HepG2 (cell line): ENCODE results near the gene TBC1D2B. TPM values are rescaled to one million over a fixed set of nuclear protein-coding genes. Genes with fewer than 3 reads are reported as not detected.

ENCODE experiments used
- ATAC-seq: fragments of 200-7000 bp; cut with Tn5 transposase; 3 replicates; pipeline ENCODE4 v1.9.1; 2020; ENCODE audit warnings: mild to moderate bottlenecking, moderate library complexity
- BruUV-seq: library from RNA; stranded (reverse); fragments of 400-500 nt; replicated peaks from 2 replicates; lab custom pipeline; 2021; lab: Mats Ljungman, UMichigan
- CTCF ChIA-PET: fragments of 300-600 bp; formaldehyde crosslinking; extraction: SDS; loops from one replicate; lab custom pipeline; 2021; ENCODE audit warnings: low total read pairs, inconsistent platforms, low intra/inter-chr PET ratio; lab: Yijun Ruan, JAX
- POLR2A ChIA-PET: fragments of 350-600 bp; sonication (Branson Sonifier 250); formaldehyde crosslinking; loops from one replicate; lab custom pipeline; 2020; ENCODE audit warnings: antibody characterized with exemption, inconsistent platforms; lab: Yijun Ruan, JAX
- DNase-seq: peaks from one replicate; pipeline ENCODE4 v3.0.0-alpha.2; 2015; ENCODE audit warnings: low spot score
- FAIRE-seq: peaks from 3 replicates; lab custom pipeline; 2011; peaks lifted over from hg19 to GRCh38; lab: Jason Lieb, UNC
- H2AFZ ChIP-seq: one replicate; pipeline ENCODE4 v1.6.1; 2011; ENCODE audit warnings: low read length, inconsistent platforms
- H3K27ac ChIP-seq: fragments of 300-600 bp; 3 replicates; pipeline ENCODE4 v1.8.0; 2011; ENCODE audit warnings: mixed run types, mild to moderate bottlenecking, mixed read lengths, low read length, inconsistent platforms; ENCODE audit not compliant: insufficient read depth; ENCODE audit errors: extremely low read length
- H3K27me3 ChIP-seq, 2 experiments: fragments of 200-600 bp in 1 of 2; 2 replicates in 1 of 2; 3 replicates in 1 of 2; pipeline versions ENCODE4 v1.6.0 to v1.8.0; 2011; ENCODE audit warnings: low read length in 2 of 2, mild to moderate bottlenecking in 2 of 2, moderate library complexity in 2 of 2, inconsistent platforms in 1 of 2; ENCODE audit not compliant: insufficient read depth in 2 of 2, control insufficient read depth in 1 of 2
- H3K36me3 ChIP-seq, 2 experiments: fragments of 200-600 bp in 1 of 2; replicated peaks in 1 of 2; 2 replicates in 1 of 2; 3 replicates in 1 of 2; pipeline versions ENCODE4 v1.5.1 to v1.8.0; 2011; ENCODE audit warnings: low read length in 2 of 2, inconsistent platforms in 1 of 2; ENCODE audit not compliant: insufficient read depth in 2 of 2, control insufficient read depth in 1 of 2
- H3K4me1 ChIP-seq: 2 replicates; pipeline ENCODE4 v1.5.1; 2012; ENCODE audit warnings: low read length, inconsistent platforms; ENCODE audit not compliant: insufficient read depth
- H3K4me2 ChIP-seq: 2 replicates; pipeline ENCODE4 v1.6.0; 2011; ENCODE audit warnings: low read depth, low read length, inconsistent platforms
- H3K4me3 ChIP-seq, 3 experiments: fragments of 200-600 bp in 1 of 3; sonication (generic), shearing (Covaris generic) in 1 of 3; replicated peaks in 1 of 3; 2 replicates each; pipeline ENCODE4 v1.5.1; 2011 to 2016; ENCODE audit warnings: low read length in 3 of 3, inconsistent platforms in 2 of 3, low read depth in 2 of 3, mild to moderate bottlenecking in 2 of 3, control low read depth in 1 of 3, mixed read lengths in 1 of 3; ENCODE audit not compliant: insufficient read depth in 1 of 3
- H3K79me2 ChIP-seq: one replicate; pipeline ENCODE4 v1.6.1; 2011; ENCODE audit warnings: low read length, inconsistent platforms; ENCODE audit not compliant: insufficient read depth
- H3K9ac ChIP-seq: 2 replicates; pipeline ENCODE4 v1.6.0; 2011; ENCODE audit warnings: mild to moderate bottlenecking, low read depth, low read length, inconsistent platforms; ENCODE audit not compliant: insufficient read depth
- H3K9me3 ChIP-seq: 2 replicates; pipeline ENCODE4 v1.5.1; 2012; ENCODE audit warnings: mild to moderate bottlenecking, low read length
- H4K20me1 ChIP-seq: 2 replicates; pipeline ENCODE4 v1.6.0; 2011; ENCODE audit warnings: inconsistent platforms, mild to moderate bottlenecking, low read length, moderate library complexity; ENCODE audit not compliant: insufficient read depth
- SRSF4 ChIP-seq: fragments of 200-400 bp; formaldehyde crosslinking; IDR thresholded peaks from one replicate; pipeline ENCODE4 v1.6.1; 2018; ENCODE audit warnings: mild to moderate bottlenecking, low read depth, low read length, moderate library complexity; ENCODE audit not compliant: poor library complexity, severe bottlenecking
- STAT6 ChIP-seq: sonication (generic); formaldehyde crosslinking; IDR thresholded peaks from 2 replicates; pipeline ENCODE4 v1.4.0; 2020; ENCODE audit warnings: missing genetic modification reagents, mild to moderate bottlenecking, borderline replicate concordance
- ZBTB38 ChIP-seq: sonication (generic); formaldehyde crosslinking; IDR thresholded peaks from 2 replicates; pipeline ENCODE4 v1.5.1; 2020; ENCODE audit warnings: mild to moderate bottlenecking, missing genetic modification reagents
- ZHX2 ChIP-seq, 2 experiments: sonication (generic) in 1 of 2; formaldehyde crosslinking in 1 of 2; IDR thresholded peaks; 2 replicates each; pipeline versions ENCODE4 v1.6.1 to v1.9.0; 2014 to 2022; ENCODE audit warnings: antibody characterized with exemption in 1 of 2, borderline replicate concordance in 1 of 2, inconsistent platforms in 1 of 2, low read depth in 1 of 2, missing genetic modification reagents in 1 of 2
- ZMAT3 ChIP-seq: sonication (generic); formaldehyde crosslinking; conservative IDR thresholded peaks from 2 replicates; pipeline ENCODE4 v1.7.0; 2021; ENCODE audit warnings: missing genetic modification reagents
- ZNF276 ChIP-seq: sonication (generic); formaldehyde crosslinking; IDR thresholded peaks from 2 replicates; pipeline ENCODE4 v1.4.0; 2020; ENCODE audit warnings: mild to moderate bottlenecking, low read depth, missing genetic modification reagents
- ZNF7 ChIP-seq: IDR thresholded peaks from 2 replicates; pipeline ENCODE4 v1.6.1; 2016; ENCODE audit warnings: missing biosample characterization, missing genetic modification reagents
- ZNF784 ChIP-seq: sonication (generic); formaldehyde crosslinking; IDR thresholded peaks from 2 replicates; pipeline ENCODE4 v1.5.1; 2020; ENCODE audit warnings: missing genetic modification reagents, mild to moderate bottlenecking, borderline replicate concordance
- WGBS: methylation state at CpG from one replicate; pipeline ENCODE4 v1.1.6; 2017; ENCODE audit warnings: low lambda C conversion rate; 5-methylcytosine and 5-hydroxymethylcytosine counted together
- in situ Hi-C: cut with HindIII; loops from 2 replicates; pipeline ENCODE4 v1.10.0; 2017; ENCODE audit warnings: low pct_unique_long_range_greater_than_20kb; ENCODE audit not compliant: extremely low pct_ligation_motif_present
- intact Hi-C: fragments of 100-400 bp; cut with micrococcal nuclease; formaldehyde crosslinking; loops from one replicate; pipeline ENCODE4 v1.10.0; 2022; ENCODE audit not compliant: unreplicated experiment
- polyA plus RNA-seq, 8 experiments: library from polyadenylated mRNA; depleted of rRNA in 3 of 8; stranded (reverse) in 7 of 8; unstranded in 1 of 8; fragments of >200 nt; fragmentation: Illumina TruSeq in 4 of 8; extraction: Trizol in 4 of 8; gene quantifications; 2 replicates each; pipeline versions ENCODE4 v1.2.1 to v1.2.3, GENCODE V29; 2011 to 2016; ENCODE audit warnings: low read depth in 4 of 8, missing spikeins in 1 of 8, mixed read lengths in 1 of 8; ENCODE audit not compliant: insufficient read depth in 1 of 8
- total RNA-seq, 5 experiments: library from RNA; depleted of rRNA; stranded (reverse); fragments of >200 nt; fragmentation: Illumina TruSeq; extraction: Trizol; gene quantifications; 2 replicates each; pipeline ENCODE4 v1.2.3, GENCODE V29; 2016; ENCODE audit warnings: low read depth in 1 of 5

The TBC1D2B gene
- total and polyA plus RNA-seq, 2 of the 13 experiments (the other 11 are each of a cell fraction or from before 2014, with no cell fraction given): 10.1 to 14.4 TPM

- H3K27me3 ChIP-seq: no peaks in the 10 kb centered on the region
- ATAC-seq: no peak
- 81% methylated on average over 2 of the region's 2 CpGs for WGBS
- no peak for TF ChIP-seq STAT6 (CRISPR knock-in tag)
- no peak for TF ChIP-seq ZNF276 (CRISPR knock-in tag)
- TF ChIP-seq SRSF4: no peak
- TF ChIP-seq ZMAT3 (CRISPR knock-in tag): no peak
- no peak for TF ChIP-seq ZBTB38
- peak; percentile 93 for TF ChIP-seq ZNF7 (CRISPR knock-in tag)
- no peak for TF ChIP-seq ZNF784
- no peak for TF ChIP-seq ZHX2 (IDR thresholded peaks at IDR 0.05; ENCODE audit: low read depth)
- TF ChIP-seq ZHX2 (CRISPR knock-in tag; IDR thresholded peaks at IDR 0.05; ENCODE audit: borderline replicate concordance): no peak
- TF ChIP-seq, all 625 proteins: peak for 1
- Histone ChIP-seq H4K20me1 (peaks cover 4% of the 10 kb centered on the region; the same call in 1 of the 2 replicates), H3K79me2 (peaks cover 24% of the 10 kb centered on the region), H3K4me3 (no peak overlapping the region), H3K4me2 (no peak overlapping the region), H3K9me3 (no peaks in the 10 kb centered on the region), H3K36me3 (peaks cover 2 to 10% of the 10 kb centered on the region in 2 experiments; a peak in 2 of 5 replicates), H2AFZ (no peak overlapping the region), H3K9ac (no peak overlapping the region), H3K4me1 (peaks cover 43% of the 10 kb centered on the region), H3K27ac (no peak overlapping the region)
- no TSS peak for BruUV-seq
- in situ Hi-C loops: no loop called here
- CTCF ChIA-PET: no interaction called here
- intact Hi-C loops: no loop called here
- no peak for FAIRE-seq
- POLR2A ChIA-PET: interaction anchor here (0.9 kb wide), 1 partner anchor 11 kb away, joined by 3 read pairs; no protein-coding TSS in a partner anchor
- DNase-seq: no peak
Measured at GRCh38 chr15:78054518-78054917, 23.0 kb downstream of the TBC1D2B start.
